Stimulated activated CD4-positive, alpha-beta T cell treated with anti-CD3 and anti-CD28 coated beads, Interleukin-4, amount 100 ng/mL, for 1 hour (primary cell): ENCODE results near the gene ZDHHC5.

Source experiments
- DNase-seq: peaks from one replicate; pipeline ENCODE4 v3.0.0-alpha.2; 2020

The ZDHHC5 gene, protein sequence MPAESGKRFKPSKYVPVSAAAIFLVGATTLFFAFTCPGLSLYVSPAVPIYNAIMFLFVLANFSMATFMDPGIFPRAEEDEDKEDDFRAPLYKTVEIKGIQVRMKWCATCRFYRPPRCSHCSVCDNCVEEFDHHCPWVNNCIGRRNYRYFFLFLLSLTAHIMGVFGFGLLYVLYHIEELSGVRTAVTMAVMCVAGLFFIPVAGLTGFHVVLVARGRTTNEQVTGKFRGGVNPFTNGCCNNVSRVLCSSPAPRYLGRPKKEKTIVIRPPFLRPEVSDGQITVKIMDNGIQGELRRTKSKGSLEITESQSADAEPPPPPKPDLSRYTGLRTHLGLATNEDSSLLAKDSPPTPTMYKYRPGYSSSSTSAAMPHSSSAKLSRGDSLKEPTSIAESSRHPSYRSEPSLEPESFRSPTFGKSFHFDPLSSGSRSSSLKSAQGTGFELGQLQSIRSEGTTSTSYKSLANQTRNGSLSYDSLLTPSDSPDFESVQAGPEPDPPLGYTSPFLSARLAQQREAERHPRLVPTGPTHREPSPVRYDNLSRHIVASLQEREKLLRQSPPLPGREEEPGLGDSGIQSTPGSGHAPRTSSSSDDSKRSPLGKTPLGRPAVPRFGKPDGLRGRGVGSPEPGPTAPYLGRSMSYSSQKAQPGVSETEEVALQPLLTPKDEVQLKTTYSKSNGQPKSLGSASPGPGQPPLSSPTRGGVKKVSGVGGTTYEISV

DNA sequence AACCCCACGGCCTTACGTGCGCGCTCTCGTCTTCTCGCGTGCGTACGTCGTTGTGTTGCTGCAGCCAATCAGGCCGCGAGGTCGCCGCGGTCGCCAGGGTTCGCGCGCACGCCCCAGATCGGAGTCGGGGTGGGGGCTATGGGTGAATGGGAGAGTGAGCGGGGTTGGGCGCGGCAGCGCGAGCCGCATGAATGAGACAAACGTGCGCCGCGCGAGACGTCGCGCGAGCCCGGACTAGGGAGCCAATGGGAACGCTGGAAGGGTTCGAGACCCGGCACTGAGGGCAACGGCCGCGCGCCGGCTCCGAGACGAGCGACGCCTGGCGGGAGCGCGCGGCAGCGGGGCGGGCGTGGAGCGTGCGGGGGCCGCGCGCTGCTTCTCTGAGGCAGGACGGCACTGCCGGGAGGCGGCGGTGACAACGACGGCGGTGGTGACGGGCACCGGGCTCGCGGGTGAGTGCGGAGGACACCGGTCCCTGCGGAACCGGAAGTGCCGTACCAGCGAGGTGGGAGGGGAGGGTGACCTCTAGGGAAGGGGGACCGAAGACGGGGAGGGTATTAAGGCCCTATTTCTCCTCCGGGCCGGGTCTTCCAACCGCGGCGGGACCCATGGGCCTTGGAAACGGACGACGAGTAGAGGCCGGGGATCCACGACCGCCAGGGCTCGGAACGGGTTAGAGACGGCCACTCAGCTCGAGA is at the start of gene ZDHHC5:
Gene ZDHHC5, plus strand, starts transcription at position 379 of the 698 bp plus-strand sequence. CDS start 4,977 bp downstream, outside the sequence.
- DNase-seq = peak; percentile 99

DNA sequence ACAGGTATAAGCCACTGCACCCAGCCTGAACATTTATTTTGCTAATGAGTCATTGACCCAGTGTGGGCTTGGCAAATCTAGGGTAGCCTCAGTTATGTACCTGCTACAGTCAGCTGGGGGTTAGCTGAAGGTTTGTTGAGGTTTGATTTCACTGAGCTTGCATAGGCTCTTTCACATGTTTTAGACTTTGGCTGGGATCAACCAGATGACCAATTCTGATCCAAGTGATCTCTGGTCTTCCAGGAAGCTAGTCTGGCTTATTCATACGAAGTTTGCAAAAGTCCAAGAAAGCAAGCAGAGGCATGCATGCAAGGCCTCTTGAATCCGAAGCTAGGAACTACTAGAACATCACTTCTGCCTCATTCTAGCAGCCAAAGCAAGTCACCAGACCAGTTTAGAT is 49.5 kb upstream of the ZDHHC5 start:
- no peak for DNase-seq

DNA sequence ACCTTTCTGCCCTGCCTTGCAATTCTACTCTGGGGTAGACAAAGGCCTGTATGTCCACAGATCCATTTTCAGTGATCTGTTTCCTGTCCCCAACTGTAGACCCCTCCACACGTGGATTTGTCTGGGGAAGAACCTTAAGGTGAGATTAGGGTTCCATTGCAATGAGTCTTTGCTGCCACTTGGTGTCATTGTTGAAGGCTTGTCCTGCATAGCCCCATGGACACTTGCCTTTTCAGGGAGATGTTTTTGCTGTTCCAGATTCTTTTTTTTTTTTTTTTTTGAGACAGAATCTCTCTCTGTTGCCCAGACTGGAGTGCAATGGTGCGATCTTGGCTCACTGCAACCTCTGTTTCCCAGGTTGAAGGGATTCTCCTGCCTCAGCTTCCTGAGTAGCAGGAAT is 48.6 kb upstream of the ZDHHC5 start:
- DNase-seq = no peak

DNA sequence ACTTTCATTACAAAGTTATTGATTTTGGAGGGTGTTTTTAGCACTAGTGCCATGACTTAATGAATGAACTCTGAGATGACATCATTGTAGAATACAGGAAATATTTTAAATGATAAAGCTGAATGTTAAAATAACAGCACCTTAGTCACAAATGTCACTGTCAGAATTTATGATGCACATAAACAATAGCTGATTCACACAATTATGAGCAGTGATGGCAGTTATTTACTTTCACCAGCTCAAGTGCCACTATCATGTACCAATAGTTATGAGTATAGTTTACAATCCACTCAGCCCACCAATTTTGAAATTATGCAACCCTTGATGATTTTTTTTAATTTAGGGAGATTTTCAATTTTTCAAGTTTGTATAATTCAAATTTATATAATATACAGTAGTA is 47.4 kb upstream of the ZDHHC5 start:
- DNase-seq = no peak

DNA sequence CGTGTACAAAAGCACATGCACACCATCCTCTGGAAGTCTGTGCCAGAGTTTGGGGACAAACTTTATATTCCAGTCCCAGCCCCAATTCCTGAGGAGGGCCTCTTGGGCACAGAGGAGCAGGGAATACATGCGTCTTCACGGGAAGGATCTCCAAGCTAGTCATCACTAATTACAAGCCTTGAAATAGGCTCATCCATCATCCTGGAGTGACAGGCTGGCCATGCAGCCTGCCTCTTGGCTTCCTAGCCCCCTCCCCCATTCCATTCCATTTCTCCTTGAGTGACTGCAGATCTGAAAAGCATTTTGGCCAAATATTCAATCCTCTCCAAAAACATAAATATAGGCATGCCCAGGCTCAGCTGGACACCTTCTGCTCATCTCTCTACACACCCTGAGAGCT is 45.7 kb upstream of the ZDHHC5 start:
- DNase-seq = no peak

DNA sequence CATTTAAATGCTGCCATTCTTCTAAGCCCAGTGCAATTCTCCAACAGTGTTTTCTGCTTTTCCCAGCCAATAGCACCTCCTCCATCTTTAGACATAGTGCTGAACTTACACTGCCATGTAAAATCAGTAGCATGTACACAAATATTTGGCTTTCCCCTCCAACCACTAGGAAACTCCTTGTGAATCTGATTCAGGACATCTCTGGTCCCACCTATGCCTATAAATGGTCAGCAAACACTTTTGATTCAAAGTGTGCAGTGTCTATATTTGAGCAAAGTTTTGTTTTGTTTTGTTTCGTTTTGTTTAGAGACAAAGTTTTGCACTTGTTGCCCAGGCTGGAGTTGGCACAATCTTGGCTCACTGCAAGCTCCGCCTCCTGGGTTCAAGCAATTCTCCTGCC is 43.0 kb upstream of the ZDHHC5 start:
- DNase-seq = no peak

DNA sequence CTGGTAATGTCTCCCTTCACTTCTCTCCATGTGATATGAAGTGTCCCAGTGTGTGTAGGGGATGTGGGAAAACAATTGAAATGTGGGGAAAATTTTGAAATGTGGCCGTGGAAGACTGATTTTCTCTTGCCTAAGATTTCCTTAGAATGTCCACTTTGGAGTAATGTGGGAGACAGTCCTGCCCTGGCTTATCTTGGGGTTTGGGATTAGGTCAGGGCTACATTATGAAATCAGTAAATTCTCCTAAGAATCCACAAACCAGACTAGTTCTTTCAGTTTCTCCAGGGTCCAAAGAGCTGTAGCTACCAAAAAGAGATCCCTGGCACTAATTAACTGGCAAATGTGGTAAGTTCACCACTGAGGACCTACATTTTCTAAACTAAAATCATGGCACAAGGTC is 41.0 kb upstream of the ZDHHC5 start:
- no peak for DNase-seq

DNA sequence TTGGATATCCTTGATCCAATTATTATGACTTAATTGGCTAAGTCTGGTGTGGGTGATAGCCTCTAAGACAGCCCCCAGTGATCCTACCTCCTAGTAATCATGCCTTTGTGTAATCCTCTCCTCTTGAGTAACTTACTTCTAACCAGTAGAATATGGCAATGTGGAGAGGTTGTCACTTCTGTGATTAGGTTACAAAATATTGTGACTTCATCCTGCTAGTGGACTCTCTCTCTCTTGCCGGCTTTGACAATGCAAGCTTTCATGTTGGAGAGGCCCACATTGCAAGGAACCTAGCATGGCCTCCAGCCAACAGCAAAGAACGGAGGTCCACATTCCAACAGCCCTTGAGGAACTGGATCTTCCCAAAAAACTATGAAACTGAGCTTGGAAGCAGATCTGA is 37.7 kb upstream of the ZDHHC5 start:
- DNase-seq = no peak

DNA sequence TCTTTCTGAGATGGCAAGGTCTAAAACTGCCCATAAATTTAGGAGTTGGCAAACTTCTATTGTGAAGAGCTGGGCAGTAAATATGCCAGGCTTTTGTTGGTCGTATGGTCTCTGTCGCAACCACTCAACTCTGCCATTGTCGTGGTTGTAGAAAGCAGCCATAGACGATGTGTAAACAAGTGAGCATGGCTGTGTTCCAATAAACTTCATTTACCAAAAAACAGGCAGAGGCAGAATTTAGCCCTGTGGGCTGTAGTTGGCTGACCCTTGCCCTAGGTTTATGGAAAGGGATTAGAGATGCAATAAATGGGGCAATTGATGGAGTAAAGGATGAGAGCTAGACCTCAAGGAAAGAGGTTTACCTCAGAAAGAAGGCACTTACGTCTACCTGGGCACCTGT is 35.8 kb upstream of the ZDHHC5 start:
- DNase-seq = no peak

DNA sequence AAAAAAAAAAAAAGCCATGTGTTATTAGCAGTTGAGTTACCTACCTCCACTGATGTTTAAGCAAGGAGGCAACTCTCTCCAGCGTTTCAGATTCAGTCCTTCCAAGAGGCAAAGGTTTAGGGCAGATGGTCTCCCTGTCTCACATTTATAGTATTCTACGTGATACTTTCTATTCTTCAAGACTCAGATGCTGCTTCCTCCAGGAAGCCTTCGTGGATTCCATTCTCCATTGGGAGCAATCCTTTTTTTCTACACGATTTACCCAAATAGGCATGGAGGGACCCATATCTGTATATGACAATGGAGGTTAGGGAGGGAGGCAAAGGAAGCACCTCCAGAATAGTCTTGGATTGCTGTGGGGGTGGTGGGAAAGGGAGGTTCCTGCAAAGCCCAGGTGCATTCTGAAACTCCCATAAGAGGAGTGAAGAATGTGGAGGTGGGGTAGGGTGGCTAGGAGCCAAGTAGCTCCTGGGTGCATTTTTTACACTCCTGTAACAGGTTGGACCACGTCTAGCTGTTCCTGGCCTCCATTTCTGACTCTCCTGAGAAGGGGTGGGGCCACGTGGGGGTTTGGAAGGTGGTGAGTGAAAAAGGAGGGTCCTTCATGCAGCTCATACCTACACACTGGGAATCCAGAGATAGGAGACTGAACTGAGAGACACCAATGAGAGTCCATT is 34.4 kb upstream of the ZDHHC5 start:
- DNase-seq = no peak

DNA sequence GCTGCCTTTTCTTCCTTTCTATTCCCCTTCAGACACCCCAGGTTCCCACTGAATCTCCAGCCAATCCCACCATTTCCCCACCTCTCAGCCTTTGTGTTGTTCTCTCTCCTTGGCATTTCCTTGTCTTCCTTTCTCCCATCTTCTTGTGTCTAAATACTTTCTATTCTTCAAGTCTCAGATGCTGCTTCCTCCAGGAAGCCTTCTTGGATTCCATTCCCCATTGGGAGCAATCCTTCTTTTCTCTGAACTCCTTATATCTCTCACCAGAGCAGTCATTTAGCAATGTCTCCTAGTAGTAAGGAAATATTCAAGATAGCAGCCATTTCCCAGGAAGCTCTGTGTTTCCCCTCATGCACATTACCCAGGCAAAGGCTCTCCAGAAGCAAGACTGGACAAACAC is 33.6 kb upstream of the ZDHHC5 start:
- DNase-seq = no peak

DNA sequence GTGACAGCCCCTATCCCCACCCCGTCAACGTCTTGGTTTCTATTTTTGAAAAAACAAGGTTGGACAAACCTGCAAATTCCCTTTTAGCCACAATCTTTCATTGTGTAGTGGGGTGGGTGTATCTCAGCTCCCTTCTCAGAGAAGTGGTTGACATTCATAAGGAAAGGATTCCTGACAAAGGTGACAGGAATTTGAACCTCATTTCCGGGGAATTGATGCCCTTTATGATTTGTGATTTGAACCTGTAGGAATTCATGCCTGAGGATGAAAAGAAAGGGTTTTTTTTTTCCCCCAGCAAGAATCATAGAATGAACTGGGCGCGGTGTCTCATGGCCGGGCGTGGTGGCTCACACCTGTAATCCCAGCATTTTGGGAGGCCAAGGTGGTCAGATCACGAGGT is 32.7 kb upstream of the ZDHHC5 start:
- no peak for DNase-seq

DNA sequence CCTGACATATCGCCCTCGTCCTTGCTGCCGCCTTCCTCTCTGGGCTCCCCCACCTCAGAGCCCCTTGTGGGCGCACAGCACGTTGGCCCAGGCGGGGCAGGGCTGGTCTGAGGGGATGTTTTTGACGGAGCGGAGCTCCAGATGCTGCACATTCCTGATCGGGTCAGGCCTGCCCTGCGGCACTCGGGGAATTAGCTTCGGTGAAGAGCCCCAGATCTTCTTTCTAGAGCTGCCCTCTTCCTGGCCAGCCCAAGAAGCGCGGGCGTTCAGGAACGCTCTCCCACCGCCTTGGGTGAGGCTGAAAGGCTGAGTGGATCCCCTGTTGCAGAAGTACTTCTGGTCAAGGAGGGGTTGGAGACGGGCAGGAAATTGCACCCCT is 30.3 kb upstream of the ZDHHC5 start:
- no peak for DNase-seq

DNA sequence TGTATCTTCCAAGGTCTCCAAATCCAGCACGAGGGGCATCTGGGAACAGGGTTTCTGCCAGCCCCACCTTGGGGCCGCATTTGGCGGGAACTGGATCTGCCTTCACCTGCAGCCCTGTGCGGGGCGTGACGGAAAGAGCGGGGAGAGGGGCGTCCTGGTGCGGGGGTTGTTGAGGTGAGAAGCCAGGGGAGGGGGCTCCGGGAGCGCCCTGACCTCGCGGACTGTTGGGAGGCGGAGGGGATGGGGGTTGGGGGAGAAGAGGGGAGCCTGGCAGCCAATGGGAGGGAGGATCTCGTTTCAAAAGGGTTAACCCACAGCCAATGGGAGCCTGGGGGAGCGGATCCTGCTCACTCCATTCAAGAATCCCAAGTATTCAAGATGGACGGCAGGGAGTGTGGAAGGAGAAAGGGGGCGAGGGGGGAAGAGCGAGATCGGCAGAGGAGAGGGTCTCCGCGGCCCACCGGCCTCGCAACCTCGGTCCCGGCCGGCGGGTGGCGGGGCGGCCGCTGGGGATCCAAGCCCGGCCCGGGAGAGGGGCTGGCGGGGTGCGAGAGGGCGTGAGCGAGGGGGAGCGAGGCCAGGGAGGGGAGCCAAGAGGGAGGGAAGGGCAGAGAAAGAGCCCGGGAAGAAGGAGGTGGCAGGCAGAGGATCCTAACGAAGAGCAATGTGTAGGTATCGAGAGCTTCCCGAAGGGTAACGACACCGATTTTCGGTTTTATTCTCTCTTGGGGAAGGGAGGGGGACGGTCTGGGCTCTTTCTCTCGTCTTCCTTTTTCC is 29.7 kb upstream of the ZDHHC5 start:
- no peak for DNase-seq

DNA sequence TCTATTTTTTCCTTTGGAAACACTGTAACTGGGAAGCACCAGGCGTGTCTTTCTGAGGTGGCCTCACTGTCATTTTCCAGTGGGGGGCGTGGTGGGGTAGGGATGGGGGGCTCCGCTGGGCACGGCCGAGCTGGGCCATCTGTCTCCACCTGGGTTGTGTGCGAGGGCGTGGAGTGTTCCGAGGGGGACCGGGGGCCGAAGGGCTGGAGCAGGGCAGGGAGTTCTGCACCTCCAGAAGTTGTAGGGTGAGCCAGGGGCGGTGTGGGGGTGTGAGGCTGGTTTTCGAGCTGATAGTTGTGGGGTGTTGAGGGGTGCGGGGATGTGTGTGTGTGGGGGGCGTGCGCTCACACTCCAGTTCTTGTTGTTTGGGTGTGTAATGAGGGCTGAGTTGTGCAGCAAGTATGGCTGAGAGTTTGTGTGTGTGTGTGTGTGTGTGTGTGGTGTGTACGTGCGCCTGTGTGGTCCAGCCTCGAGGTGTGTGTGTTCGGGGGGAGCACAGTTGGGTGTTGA is 29.0 kb upstream of the ZDHHC5 start:
- DNase-seq = peak; percentile 6

DNA sequence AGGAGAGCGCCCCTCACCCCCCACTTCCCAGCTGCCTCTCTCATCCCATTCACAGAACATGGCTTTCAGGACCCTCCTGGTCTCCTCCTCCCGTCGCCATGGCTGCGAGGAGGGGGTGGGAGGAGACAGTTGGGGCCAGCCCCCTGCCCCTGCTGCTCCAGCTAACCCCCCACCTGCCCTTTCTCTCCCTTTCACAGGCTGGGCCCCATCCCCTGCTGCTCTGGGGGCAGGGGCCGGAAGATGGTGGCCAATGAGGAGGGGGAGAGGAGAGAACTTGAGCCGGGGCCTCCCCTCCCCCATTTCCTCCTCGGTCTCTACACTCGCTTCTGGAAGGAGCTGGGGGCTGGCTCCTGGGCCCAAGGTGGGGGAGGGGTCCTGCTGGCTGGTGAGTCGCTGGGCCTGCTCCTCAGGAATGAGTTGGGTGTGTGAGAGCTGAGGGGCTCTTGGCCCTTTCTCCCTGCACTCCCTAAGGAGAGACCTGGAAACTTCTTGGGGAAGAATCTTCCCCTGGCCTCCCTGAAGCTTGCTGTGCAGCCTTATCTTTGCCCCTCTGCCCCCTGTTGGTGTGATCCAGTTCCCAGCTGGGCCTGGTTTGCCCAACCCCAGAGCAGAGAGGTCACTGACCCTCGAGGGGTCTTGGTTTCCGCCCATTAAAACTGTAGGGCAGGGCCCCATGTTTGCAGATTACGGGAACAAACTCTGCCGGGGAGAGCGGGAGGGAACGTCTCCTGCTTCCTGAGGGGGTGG is 28.4 kb upstream of the ZDHHC5 start:
- no peak for DNase-seq

DNA sequence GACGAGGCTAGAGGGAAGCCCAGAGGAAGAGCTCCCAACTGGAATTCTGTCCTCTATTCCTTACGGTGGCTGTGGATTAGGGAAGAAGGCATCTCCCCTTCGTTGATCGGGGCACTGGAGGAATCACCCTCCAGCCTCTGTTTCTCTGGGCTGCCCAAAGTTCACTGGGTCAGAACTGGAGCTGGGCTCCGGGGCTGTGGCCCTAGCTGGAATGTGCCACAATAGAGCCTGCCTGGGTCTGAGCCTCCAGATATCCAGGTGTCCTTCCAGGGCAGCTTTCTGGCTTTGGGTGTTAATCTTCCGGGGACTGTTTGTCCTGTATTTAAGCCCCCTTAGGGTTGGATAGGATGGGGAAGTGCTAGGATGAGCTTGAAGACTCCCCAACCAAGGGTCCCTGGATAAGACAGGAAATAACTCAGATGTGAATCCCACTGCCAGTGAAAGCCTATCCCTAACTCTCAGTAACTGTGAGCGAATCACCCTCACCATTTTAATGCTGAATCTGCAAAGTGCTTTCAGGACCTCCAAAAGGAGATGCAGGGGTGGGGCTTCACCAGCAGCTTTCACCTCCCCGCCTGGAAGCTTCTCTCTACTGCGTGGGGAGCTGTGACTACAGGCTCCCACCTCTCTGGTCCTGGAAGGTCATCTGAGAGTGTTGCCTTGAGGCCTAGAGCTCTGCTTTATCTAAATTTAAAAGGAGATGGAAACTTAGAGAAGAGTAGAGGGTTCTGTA is 27.7 kb upstream of the ZDHHC5 start:
- no peak for DNase-seq

DNA sequence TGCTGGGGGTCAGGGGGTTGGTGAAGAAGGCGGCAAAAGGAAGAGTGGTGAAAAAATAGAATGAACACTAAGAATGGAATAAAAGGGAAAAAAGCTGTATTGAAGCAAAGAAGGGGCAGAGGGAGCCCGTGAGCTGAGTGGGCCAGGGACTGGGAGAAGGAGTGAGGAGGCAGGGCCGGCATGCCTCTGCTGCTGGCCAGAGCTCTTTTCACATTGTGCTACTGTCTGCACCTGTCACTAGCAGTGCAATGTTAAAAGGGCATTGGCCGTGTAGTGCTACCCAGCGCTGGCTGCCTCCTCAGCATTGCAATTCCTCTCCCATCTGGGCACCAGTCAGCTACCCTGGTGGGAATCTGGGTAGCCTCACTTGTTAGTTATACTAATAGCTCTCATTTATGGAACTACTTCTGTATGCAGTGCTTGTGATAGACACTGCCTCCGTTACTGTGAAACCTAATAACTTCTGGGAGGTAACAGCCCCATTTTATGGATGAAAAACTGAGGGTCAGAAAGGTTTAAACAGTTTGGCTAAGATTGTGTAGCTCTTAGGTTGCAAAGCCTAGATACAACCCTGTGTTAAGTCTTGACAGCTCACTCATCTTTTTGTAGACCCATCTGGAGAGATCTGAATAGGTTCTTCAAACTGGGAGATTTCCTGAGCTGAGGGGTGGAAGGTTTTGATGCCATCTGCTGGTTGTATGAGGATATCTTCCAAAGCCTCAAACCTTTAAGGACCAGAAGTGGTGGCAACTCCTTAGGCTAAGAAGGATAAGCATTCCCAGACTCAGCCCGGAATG is 26.7 kb upstream of the ZDHHC5 start:
- DNase-seq = no peak

DNA sequence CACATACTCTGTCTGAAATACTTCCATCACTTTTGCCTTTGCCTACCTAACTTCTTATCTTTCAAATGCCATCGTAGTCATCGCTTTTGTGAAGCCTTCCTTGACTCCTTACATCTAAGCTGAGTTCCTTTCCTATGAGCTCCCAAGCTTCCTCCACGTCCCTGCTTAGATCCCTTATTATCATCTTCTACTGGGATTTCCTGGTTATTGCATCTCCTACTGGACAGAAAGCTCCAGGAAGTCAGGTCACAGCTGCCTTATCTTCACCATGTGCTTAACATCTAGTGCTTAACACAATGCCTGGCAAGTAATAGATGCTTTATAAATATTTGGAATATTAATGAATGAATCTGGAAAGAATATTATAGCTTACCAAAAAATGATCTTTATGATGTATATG is 24.1 kb upstream of the ZDHHC5 start:
- no peak for DNase-seq
